ENCODE measurements around the gene LRRC47. TPM values are rescaled to one million over a fixed set of nuclear protein-coding genes. Genes with fewer than 3 reads are reported as not detected.
"Not testable (repeated sequence)": the region's sequence is repeated elsewhere in the genome, so short reads cannot be mapped to it uniquely, and the experiment has no call there.

The LRRC47 gene
- total RNA-seq, 1 donor from 2014 or later: 57.9 TPM

DNA sequence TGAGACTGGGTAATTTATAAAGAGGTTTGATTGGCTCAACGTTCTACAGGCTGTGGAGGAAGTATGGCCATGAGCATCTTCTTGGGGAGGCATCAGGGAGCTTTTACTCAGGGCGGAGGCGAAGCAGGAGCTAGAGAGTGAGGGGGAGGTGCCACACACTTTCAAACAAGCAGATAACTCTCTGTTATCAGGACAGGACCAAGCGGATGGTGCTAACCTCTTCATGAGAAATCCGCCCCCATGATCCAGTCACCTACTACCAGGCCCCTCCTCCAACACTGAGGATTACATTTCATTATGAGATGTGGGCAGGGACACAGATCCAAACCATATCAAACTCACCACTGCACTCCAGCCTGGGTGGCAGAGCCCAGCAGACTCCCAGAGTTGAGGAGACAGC, 11.5 kb upstream of the LRRC47 start:
- peaks cover 2% of the 10 kb centered on the region for H3K9me3 Mint-ChIP-seq
- H3K4me1 Mint-ChIP-seq: no peaks in the 10 kb centered on the region
- H3K27ac Mint-ChIP-seq (ENCODE audit: unreplicated experiment): no peak overlapping the region
- no peak overlapping the region for H3K4me3 Mint-ChIP-seq
- TF ChIP-seq, protein P1, sequence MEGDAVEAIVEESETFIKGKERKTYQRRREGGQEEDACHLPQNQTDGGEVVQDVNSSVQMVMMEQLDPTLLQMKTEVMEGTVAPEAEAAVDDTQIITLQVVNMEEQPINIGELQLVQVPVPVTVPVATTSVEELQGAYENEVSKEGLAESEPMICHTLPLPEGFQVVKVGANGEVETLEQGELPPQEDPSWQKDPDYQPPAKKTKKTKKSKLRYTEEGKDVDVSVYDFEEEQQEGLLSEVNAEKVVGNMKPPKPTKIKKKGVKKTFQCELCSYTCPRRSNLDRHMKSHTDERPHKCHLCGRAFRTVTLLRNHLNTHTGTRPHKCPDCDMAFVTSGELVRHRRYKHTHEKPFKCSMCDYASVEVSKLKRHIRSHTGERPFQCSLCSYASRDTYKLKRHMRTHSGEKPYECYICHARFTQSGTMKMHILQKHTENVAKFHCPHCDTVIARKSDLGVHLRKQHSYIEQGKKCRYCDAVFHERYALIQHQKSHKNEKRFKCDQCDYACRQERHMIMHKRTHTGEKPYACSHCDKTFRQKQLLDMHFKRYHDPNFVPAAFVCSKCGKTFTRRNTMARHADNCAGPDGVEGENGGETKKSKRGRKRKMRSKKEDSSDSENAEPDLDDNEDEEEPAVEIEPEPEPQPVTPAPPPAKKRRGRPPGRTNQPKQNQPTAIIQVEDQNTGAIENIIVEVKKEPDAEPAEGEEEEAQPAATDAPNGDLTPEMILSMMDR (conservative IDR thresholded peaks at IDR 0.05): no peak
- peaks cover 29% of the 10 kb centered on the region for H3K27me3 Mint-ChIP-seq (ENCODE audit: low read depth)
- DNase-seq (ENCODE audit: low read depth, low spot score): no peak
- H3K36me3 Mint-ChIP-seq (ENCODE audit: low read depth): no peaks in the 10 kb centered on the region

DNA sequence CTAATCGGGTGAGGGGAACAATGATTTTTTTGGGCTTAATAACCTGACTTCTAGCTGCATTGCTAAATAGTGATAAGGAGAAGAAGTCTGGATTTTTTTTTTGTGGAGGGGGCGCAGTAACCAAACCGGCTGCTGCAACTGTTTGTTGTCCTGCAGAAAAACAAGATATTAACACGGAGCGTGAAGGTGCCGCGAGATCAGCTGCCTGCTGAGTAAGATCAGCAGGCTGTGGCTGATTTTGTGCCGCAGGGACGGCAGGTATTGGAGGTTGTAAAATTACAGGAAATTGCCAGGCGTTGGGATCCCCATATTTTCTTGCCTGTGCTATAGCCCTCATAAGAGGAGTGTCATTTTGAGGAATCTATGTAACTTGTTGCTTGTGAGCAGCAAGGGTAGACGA, 8.7 kb upstream of the LRRC47 start:
- TF ChIP-seq, protein P1 (conservative IDR thresholded peaks at IDR 0.05): no peak
- Mint-ChIP-seq H3K9me3 (peaks cover 5% of the 10 kb centered on the region), H3K27ac (ENCODE audit: unreplicated experiment) (no peak overlapping the region), H3K27me3 (ENCODE audit: low read depth) (peaks cover 43% of the 10 kb centered on the region), H3K36me3 (ENCODE audit: low read depth) (peaks cover 2% of the 10 kb centered on the region), H3K4me3 (no peak overlapping the region), H3K4me1 (peaks cover 3% of the 10 kb centered on the region)
- DNase-seq (ENCODE audit: low read depth, low spot score): no peak

DNA sequence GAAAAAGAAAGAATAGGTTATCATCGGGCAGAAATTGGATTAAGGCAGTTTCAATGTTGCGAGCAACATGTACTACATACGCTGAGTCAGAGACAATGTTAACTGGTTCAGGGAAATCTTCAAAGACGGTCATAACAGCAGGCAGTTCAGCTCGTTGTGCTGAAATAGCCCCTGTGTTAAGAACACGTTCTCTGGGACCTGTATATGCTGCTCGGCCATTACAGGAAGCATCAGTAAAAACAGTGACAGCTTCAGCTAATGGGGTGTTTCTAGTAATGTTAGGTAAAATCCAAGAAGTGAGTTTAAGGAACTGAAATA, 8.3 kb upstream of the LRRC47 start:
- H3K4me3 Mint-ChIP-seq; DNase-seq (ENCODE audit: low read depth, low spot score); H3K4me1 Mint-ChIP-seq; H3K27ac Mint-ChIP-seq (ENCODE audit: unreplicated experiment); H3K36me3 Mint-ChIP-seq (ENCODE audit: low read depth); H3K9me3 Mint-ChIP-seq: not testable (repeated sequence)
- peaks cover 45% of the 10 kb centered on the region for H3K27me3 Mint-ChIP-seq (ENCODE audit: low read depth)

DNA sequence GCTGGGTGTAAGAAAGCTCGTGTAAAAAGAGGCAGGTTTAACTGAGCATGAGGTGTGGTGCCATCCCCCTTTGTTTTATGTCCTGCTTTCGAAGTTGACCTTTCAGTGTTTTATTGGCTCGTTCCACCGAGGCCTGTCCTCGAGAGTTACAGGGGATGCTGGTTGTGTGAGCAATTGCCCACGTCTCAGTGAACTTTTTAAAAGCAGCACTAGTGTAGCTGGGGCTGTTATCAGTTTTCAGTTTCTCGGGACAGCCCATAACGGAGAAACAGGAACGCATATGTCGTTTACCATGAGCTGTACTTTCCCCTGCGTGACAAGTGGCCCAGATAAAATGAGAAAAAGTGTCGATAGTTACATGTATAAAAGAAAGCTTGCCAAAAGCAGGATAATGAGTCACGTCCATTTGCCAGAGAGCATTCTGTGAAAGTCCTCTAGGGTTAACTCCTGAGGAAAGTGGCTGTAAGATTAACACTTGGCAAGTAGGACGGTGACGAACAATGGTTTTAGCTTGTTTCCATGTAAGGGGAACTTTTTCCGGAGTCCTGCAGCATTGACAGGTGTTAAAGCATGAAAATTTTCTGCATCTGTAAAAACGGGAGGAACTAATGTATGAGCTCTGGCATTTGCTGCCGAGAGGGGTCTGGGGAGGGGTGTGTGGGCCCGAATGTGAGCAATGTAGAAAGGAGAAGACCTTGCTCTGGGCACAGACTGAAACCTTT, 7.8 kb upstream of the LRRC47 start:
- Mint-ChIP-seq H3K27me3 (ENCODE audit: low read depth) (peaks cover 45% of the 10 kb centered on the region), H3K9me3 (peaks cover 5% of the 10 kb centered on the region), H3K36me3 (ENCODE audit: low read depth) (peaks cover 2% of the 10 kb centered on the region), H3K27ac (ENCODE audit: unreplicated experiment) (no peak overlapping the region), H3K4me1 (peaks cover 3% of the 10 kb centered on the region), H3K4me3 (no peak overlapping the region)
- TF ChIP-seq, protein P1 (conservative IDR thresholded peaks at IDR 0.05): no peak
- no peak for DNase-seq (ENCODE audit: low read depth, low spot score)

DNA sequence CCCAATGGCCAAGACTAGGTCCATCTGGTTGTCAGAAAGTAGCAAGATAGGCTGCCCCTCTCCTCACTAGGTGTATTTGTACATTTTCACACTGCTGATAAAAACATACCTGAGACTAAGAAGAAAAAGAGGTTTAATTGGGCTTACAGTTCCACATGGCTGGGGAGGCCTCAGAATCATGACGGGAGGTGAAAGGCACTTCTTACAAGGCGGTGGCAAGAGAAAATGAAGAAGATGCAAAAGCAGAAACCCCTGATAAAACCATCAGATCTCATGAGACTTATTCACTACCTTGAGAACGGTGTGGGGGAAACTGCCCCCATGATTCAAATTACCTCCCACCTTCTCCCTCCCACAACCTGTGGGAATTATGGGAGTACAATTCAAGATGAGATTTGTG, 4.5 kb upstream of the LRRC47 start:
- not testable (repeated sequence) for H3K27ac Mint-ChIP-seq (ENCODE audit: unreplicated experiment); H3K36me3 Mint-ChIP-seq (ENCODE audit: low read depth); DNase-seq (ENCODE audit: low read depth, low spot score); H3K9me3 Mint-ChIP-seq; H3K4me3 Mint-ChIP-seq
- H3K4me1 Mint-ChIP-seq: peaks cover 13% of the 10 kb centered on the region
- peaks cover 41% of the 10 kb centered on the region for H3K27me3 Mint-ChIP-seq (ENCODE audit: low read depth)

DNA sequence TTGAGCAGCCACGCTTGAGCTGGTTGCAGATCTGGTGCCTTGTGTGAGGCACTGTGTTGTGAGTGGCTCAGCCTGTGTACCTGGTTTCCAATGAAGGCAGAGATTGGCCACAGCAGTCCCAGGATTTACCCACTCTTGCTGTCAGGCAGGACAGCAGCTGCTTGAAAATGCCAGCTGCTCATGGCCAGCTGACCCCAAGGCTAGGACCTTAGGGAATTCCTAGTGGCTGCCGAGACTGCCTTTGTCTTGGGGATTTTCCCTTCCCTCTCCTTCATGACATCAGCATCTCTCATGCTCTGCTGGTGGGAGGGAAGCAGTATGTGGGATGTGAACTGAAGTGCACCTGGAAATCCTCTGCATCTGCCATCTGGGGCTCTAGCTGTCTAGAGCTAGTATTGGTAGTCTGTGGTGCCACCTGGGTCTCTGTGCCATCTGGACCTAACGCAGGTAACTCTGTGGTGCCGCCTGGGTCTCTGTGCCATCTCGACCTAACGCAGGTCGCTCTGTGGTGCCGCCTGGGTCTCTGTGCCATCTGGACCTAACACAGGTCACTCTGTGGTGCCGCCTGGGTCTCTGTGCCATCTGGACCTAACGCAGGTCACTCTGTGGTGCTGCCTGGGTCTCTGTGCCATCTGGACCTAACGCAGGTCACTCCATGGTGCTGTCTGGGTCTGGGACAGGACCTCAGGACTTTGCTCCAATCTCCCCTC, 3.8 kb upstream of the LRRC47 start:
- Mint-ChIP-seq H3K4me1 (peaks cover 18% of the 10 kb centered on the region), H3K9me3 (peaks cover 2% of the 10 kb centered on the region), H3K27ac (ENCODE audit: unreplicated experiment) (no peak overlapping the region), H3K4me3 (peak overlapping the region; percentile 81), H3K27me3 (ENCODE audit: low read depth) (peaks cover 39% of the 10 kb centered on the region), H3K36me3 (ENCODE audit: low read depth) (peaks cover 2% of the 10 kb centered on the region)
- TF ChIP-seq, protein P1 (conservative IDR thresholded peaks at IDR 0.05): no peak
- DNase-seq (ENCODE audit: low read depth, low spot score): no peak

All from neural crest cell (in vitro differentiated cells).